ENCODE measurements around the gene UBIAD1. TPM values are rescaled to one million over a fixed set of nuclear protein-coding genes. Genes with fewer than 3 reads are reported as not detected.

Gene UBIAD1
- total and polyA plus RNA-seq, 9 of the 15 experiments (the other 6 are each of a cell fraction or from before 2014, with no cell fraction given) = 6.2 to 34.3 (median 22.3) TPM

DNA sequence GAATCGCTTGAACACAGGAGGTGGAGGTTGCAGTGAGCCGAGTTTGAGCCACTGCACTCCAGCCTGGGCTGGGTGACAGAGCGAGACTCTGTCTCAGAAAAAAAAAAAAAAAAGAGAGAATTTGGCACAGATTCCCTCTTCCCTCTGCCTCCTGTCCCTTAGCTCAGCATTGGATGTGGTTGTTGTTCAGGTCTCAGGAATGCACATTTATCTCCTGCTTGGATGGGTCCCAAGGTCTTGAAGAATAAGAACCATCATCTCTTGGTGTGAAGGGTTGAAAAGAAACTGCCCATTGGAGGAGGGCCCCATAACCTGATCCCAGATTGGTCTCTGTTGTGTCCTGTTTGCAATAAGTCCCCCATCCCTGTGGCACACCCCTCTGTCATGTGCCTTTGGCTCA is 34.9 kb downstream of the UBIAD1 start:
- Histone ChIP-seq H3K79me2 (ENCODE audit: control insufficient read depth, insufficient read depth, low read length) (no peaks in the 10 kb centered on the region), H3K9ac (ENCODE audit: insufficient read depth in 1 of 2, low read depth in 2 of 2, low read length in 2 of 2) (no peak overlapping the region), H3K4me1 (replicated peaks in 1 of 2; ENCODE audit: control insufficient read depth in 2 of 2, insufficient read depth in 2 of 2, low read length in 2 of 2) (no peaks in the 10 kb centered on the region), H2AFZ (ENCODE audit: low read depth, low read length) (no peak overlapping the region), H4K20me1 (replicated peaks; ENCODE audit: control insufficient read depth, insufficient read depth, low read length) (peaks cover 5% of the 10 kb centered on the region), H3K27me3 (ENCODE audit: control insufficient read depth in 2 of 2, insufficient read depth in 2 of 2, low read length in 2 of 2) (peaks cover 42 to 71% of the 10 kb centered on the region in 2 experiments; a peak in 4 of 5 replicates), H3K27ac (ENCODE audit: extremely low read depth, low read depth, low read length) (no peak overlapping the region), H3K4me2 (ENCODE audit: insufficient read depth, low read length) (no peak overlapping the region), H3K4me3 (no peak overlapping the region), H3K36me3 (ENCODE audit: control insufficient read depth, insufficient read depth, low read length) (no peaks in the 10 kb centered on the region), H3K9me1 (ENCODE audit: control insufficient read depth, insufficient read depth, low read length) (no peaks in the 10 kb centered on the region), H3K9me3 (replicated peaks; ENCODE audit: control insufficient read depth, insufficient read depth, low read depth, low read length) (no peaks in the 10 kb centered on the region)
- CTCF ChIA-PET (ENCODE audit: low intra/inter-chr PET ratio) = no interaction called here
- no peak for TF ChIP-seq BCOR (IDR thresholded peaks at IDR 0.05)
- no peak for TF ChIP-seq CHD1 (IDR thresholded peaks at IDR 0.05; ENCODE audit: low read length)
- TF ChIP-seq ARHGAP35 (IDR thresholded peaks at IDR 0.05; ENCODE audit: partially characterized antibody) = no peak
- no peak for TF ChIP-seq SLC30A9 (CRISPR knock-in tag; IDR thresholded peaks at IDR 0.05)
- TF ChIP-seq ZNF408 (CRISPR knock-in tag; IDR thresholded peaks at IDR 0.05; ENCODE audit: low read depth) = no peak
- BruUV-seq (replicated peaks) = no TSS peak
- ATAC-seq (no peak), DNase-seq (ENCODE audit: extremely low read depth in 1 of 4, low spot score in 3 of 4) (no peak), FAIRE-seq (no peak)
- in situ Hi-C loops (cut with MboI) = no loop called here
- POLR2A ChIA-PET = interaction anchor here (0.6 to 1.3 kb wide), 2 partner anchors 9 to 35 kb away, joined by 3 to 5 read pairs; partner anchors contain the start of gene UBIAD1
- WGBS (ENCODE audit: insufficient coverage, low coverage, missing lambda C conversion rate) = 0% methylated on average over 3 of the region's 3 CpGs
- intact Hi-C loops (cut with micrococcal nuclease) = no loop called here

DNA sequence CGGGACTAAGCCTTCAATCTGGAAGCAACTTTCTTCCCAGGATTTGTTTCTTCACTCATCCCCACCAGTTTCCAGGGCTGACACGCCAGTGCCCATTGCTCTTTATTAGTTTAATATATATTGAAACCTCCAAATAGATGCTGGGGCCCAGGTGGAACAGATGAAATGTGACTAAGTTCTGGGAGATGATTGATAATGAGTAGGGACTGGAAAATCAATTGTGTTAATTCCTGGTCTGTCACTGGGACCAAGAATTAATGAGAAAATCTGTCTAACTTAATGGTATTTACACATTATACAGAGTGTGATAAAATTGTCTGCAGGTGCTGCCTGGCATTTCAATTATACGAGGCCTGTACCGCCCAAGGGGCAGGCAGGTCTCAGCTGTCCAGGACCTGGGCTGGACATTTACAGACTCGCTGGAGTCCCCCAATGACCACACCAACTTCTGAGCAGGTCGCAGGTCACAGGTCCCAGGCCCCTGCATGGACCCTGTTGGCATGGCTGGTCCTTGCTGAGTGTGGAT is 35.8 kb downstream of the UBIAD1 start:
- ATAC-seq (no peak), FAIRE-seq (no peak), DNase-seq (ENCODE audit: extremely low read depth in 1 of 4, low spot score in 3 of 4) (no peak)
- peaks cover 45 to 73% of the 10 kb centered on the region in 2 experiments; a peak in 4 of 5 replicates for H3K27me3 ChIP-seq (ENCODE audit: control insufficient read depth in 2 of 2, insufficient read depth in 2 of 2, low read length in 2 of 2)
- no peak overlapping the region for H3K27ac ChIP-seq (ENCODE audit: extremely low read depth, low read depth, low read length)
- H3K4me1 ChIP-seq (replicated peaks in 1 of 2; ENCODE audit: control insufficient read depth in 2 of 2, insufficient read depth in 2 of 2, low read length in 2 of 2) = no peaks in the 10 kb centered on the region
- H4K20me1 ChIP-seq (replicated peaks; ENCODE audit: control insufficient read depth, insufficient read depth, low read length) = peaks cover 9% of the 10 kb centered on the region
- in situ Hi-C loops (cut with MboI) (no loop called here), intact Hi-C loops (cut with micrococcal nuclease) (no loop called here)
- POLR2A ChIA-PET = no interaction called here
- H3K4me2 ChIP-seq (ENCODE audit: insufficient read depth, low read length) = no peak overlapping the region
- BruUV-seq (replicated peaks) = no TSS peak
- H3K9me3 ChIP-seq (replicated peaks; ENCODE audit: control insufficient read depth, insufficient read depth, low read depth, low read length) = no peaks in the 10 kb centered on the region
- H3K9ac ChIP-seq (ENCODE audit: insufficient read depth in 1 of 2, low read depth in 2 of 2, low read length in 2 of 2) = no peak overlapping the region
- H3K9me1 ChIP-seq (ENCODE audit: control insufficient read depth, insufficient read depth, low read length) = no peaks in the 10 kb centered on the region
- TF ChIP-seq ZNF384 (IDR thresholded peaks at IDR 0.05; ENCODE audit: low read depth, low read length) = no peak
- TF ChIP-seq, protein P1, sequence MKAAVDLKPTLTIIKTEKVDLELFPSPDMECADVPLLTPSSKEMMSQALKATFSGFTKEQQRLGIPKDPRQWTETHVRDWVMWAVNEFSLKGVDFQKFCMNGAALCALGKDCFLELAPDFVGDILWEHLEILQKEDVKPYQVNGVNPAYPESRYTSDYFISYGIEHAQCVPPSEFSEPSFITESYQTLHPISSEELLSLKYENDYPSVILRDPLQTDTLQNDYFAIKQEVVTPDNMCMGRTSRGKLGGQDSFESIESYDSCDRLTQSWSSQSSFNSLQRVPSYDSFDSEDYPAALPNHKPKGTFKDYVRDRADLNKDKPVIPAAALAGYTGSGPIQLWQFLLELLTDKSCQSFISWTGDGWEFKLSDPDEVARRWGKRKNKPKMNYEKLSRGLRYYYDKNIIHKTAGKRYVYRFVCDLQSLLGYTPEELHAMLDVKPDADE (conservative IDR thresholded peaks at IDR 0.05; ENCODE audit: control insufficient read depth, low read depth, low read length) = 0 out of 2 replicates have a peak, but pooled peaks have one; percentile 24
- TF ChIP-seq MTF1 (CRISPR knock-in tag; IDR thresholded peaks at IDR 0.05; ENCODE audit: borderline replicate concordance) = no peak
- TF ChIP-seq, protein P2, sequence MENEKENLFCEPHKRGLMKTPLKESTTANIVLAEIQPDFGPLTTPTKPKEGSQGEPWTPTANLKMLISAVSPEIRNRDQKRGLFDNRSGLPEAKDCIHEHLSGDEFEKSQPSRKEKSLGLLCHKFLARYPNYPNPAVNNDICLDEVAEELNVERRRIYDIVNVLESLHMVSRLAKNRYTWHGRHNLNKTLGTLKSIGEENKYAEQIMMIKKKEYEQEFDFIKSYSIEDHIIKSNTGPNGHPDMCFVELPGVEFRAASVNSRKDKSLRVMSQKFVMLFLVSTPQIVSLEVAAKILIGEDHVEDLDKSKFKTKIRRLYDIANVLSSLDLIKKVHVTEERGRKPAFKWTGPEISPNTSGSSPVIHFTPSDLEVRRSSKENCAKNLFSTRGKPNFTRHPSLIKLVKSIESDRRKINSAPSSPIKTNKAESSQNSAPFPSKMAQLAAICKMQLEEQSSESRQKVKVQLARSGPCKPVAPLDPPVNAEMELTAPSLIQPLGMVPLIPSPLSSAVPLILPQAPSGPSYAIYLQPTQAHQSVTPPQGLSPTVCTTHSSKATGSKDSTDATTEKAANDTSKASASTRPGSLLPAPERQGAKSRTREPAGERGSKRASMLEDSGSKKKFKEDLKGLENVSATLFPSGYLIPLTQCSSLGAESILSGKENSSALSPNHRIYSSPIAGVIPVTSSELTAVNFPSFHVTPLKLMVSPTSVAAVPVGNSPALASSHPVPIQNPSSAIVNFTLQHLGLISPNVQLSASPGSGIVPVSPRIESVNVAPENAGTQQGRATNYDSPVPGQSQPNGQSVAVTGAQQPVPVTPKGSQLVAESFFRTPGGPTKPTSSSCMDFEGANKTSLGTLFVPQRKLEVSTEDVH (IDR thresholded peaks at IDR 0.05; ENCODE audit: low read depth, partially characterized antibody) = no peak
- H3K36me3 ChIP-seq (ENCODE audit: control insufficient read depth, insufficient read depth, low read length) = no peaks in the 10 kb centered on the region
- CTCF ChIA-PET (ENCODE audit: low intra/inter-chr PET ratio) = no interaction called here
- no peak overlapping the region for H2AFZ ChIP-seq (ENCODE audit: low read depth, low read length)
- H3K79me2 ChIP-seq (ENCODE audit: control insufficient read depth, insufficient read depth, low read length) = no peaks in the 10 kb centered on the region
- H3K4me3 ChIP-seq = no peak overlapping the region
- WGBS (ENCODE audit: insufficient coverage, low coverage, missing lambda C conversion rate) = 4% methylated on average over 6 of the region's 6 CpGs
